OCI-LY7 (cell line): ENCODE results near the gene CIROP. TPM values are rescaled to one million over a fixed set of nuclear protein-coding genes. Genes with fewer than 3 reads are reported as not detected.

Experiments used
- BruUV-seq: library from RNA; stranded (reverse); fragments of 400-500 nt; replicated peaks from 2 replicates; lab custom pipeline; 2021; lab: Mats Ljungman, UMichigan
- CTCF ChIA-PET: fragments of 300-600 bp; sonication (Branson Sonifier 250); formaldehyde crosslinking; loops from one replicate; lab custom pipeline; 2022; ENCODE audit warnings: antibody characterized with exemption; ENCODE audit not compliant: unreplicated experiment; lab: Charles Lee
- POLR2A ChIA-PET: fragments of 300-600 bp; sonication (Branson Sonifier 250); formaldehyde crosslinking; loops from one replicate; lab custom pipeline; 2022; ENCODE audit warnings: antibody characterized with exemption; lab: Charles Lee
- DNase-seq: peaks from one replicate; pipeline ENCODE4 v3.0.0-alpha.2; 2015; ENCODE audit warnings: low spot score
- H2AFZ ChIP-seq: fragments of 200-600 bp; sonication (generic), shearing (Covaris generic); 2 replicates; pipeline ENCODE4 v1.6.1; 2014; ENCODE audit warnings: mild to moderate bottlenecking, antibody characterized with exemption, low read length, moderate library complexity
- H3K27ac ChIP-seq: fragments of 200-600 bp; sonication (generic); 2 replicates; pipeline ENCODE4 v1.5.1; 2014; ENCODE audit warnings: mixed run types, low read depth, mild to moderate bottlenecking, moderate library complexity, low read length, inconsistent platforms; ENCODE audit not compliant: poor library complexity, severe bottlenecking
- H3K36me3 ChIP-seq: fragments of 200-600 bp; sonication (generic); 2 replicates; pipeline ENCODE4 v1.6.1; 2014; ENCODE audit warnings: mild to moderate bottlenecking, antibody characterized with exemption, low read length, moderate library complexity, mixed read lengths; ENCODE audit not compliant: insufficient read depth
- H3K4me1 ChIP-seq: fragments of 200-600 bp; sonication (generic); 2 replicates; pipeline ENCODE4 v1.5.1; 2014; ENCODE audit warnings: mild to moderate bottlenecking, low read length; ENCODE audit not compliant: insufficient read depth, poor library complexity, severe bottlenecking
- H3K4me2 ChIP-seq: fragments of 200-600 bp; sonication (generic); 2 replicates; pipeline ENCODE4 v1.6.1; 2014; ENCODE audit warnings: mild to moderate bottlenecking, low read length
- H3K4me3 ChIP-seq: fragments of 200-600 bp; sonication (generic); 2 replicates; pipeline ENCODE4 v1.5.1; 2014; ENCODE audit warnings: mild to moderate bottlenecking, low read depth, low read length; ENCODE audit not compliant: poor library complexity, severe bottlenecking
- H3K79me2 ChIP-seq: fragments of 200-600 bp; sonication (generic); 2 replicates; pipeline ENCODE4 v1.6.1; 2016; ENCODE audit warnings: low read depth, mild to moderate bottlenecking, low read length, moderate library complexity, mixed read lengths; ENCODE audit not compliant: insufficient read depth
- H3K9me2 ChIP-seq: fragments of 200-600 bp; sonication (generic); 2 replicates; pipeline ENCODE4 v1.6.1; 2016; ENCODE audit warnings: mild to moderate bottlenecking, low read length, mixed read lengths; ENCODE audit not compliant: insufficient read depth
- H3K9me3 ChIP-seq: fragments of 200-600 bp; sonication (generic); 2 replicates; pipeline ENCODE4 v1.6.1; 2014; ENCODE audit warnings: mild to moderate bottlenecking, mixed run types, low read length, mixed read lengths
- H4K20me1 ChIP-seq: fragments of 200-600 bp; sonication (generic); 2 replicates; pipeline ENCODE4 v1.6.1; 2014; ENCODE audit warnings: mild to moderate bottlenecking, antibody characterized with exemption, low read length, moderate library complexity, mixed read lengths; ENCODE audit not compliant: insufficient read depth
- CTCF ChIP-seq: fragments of 200-600 bp; sonication (generic); conservative IDR thresholded peaks from 2 replicates; pipeline ENCODE4 v1.5.1; 2014; ENCODE audit warnings: mild to moderate bottlenecking, antibody characterized with exemption, low read length, moderate library complexity, mixed read lengths
- EZH2phosphoT487 ChIP-seq: fragments of 200-600 bp; sonication (generic); IDR thresholded peaks from 2 replicates; pipeline ENCODE4 v1.6.1; 2018; ENCODE audit warnings: low read depth, borderline replicate concordance, mild to moderate bottlenecking, mixed run types, antibody characterized with exemption, low read length, moderate library complexity, mixed read lengths
- intact Hi-C: fragments of 100-400 bp; cut with micrococcal nuclease; formaldehyde crosslinking; loops from one replicate; pipeline ENCODE4 v1.10.0; 2022; ENCODE audit not compliant: unreplicated experiment
- total RNA-seq, 2 experiments: library from RNA; depleted of rRNA in 1 of 2; stranded (reverse); fragments of >200 nt in 1 of 2; shearing (Covaris generic) in 1 of 2; gene quantifications; 2 replicates each; pipeline ENCODE4 v1.2.3, GENCODE V29; 2014 to 2022

The CIROP gene
- total RNA-seq, 2 experiments from 2014 or later = not detected

- Histone ChIP-seq H2AFZ (no peak overlapping the region), H3K9me2 (no peaks in the 10 kb centered on the region), H3K9me3 (no peaks in the 10 kb centered on the region), H3K36me3 (no peaks in the 10 kb centered on the region), H3K4me1 (no peaks in the 10 kb centered on the region), H3K4me2 (no peak overlapping the region), H4K20me1 (no peaks in the 10 kb centered on the region), H3K79me2 (no peaks in the 10 kb centered on the region), H3K4me3 (no peak overlapping the region), H3K27ac (no peak overlapping the region)
- CTCF ChIA-PET = no interaction called here
- no peak for DNase-seq
- POLR2A ChIA-PET = no interaction called here
- intact Hi-C loops = no loop called here
- BruUV-seq = no TSS peak
- TF ChIP-seq EZH2phosphoT487 = no peak
- no peak for TF ChIP-seq CTCF
These were observed 37.1 kb upstream of the CIROP start for GRCh38 chr14:23141706-23142444.

- H3K36me3 ChIP-seq = no peaks in the 10 kb centered on the region
- DNase-seq = no peak
- BruUV-seq = no TSS peak
- no peak overlapping the region for H3K4me2 ChIP-seq
- no peak overlapping the region for H3K4me3 ChIP-seq
- H3K9me3 ChIP-seq = no peaks in the 10 kb centered on the region
- no peak overlapping the region for H3K27ac ChIP-seq
- no peaks in the 10 kb centered on the region for H4K20me1 ChIP-seq
- intact Hi-C loops = no loop called here
- no peak for TF ChIP-seq CTCF
- no peak for TF ChIP-seq EZH2phosphoT487
- no peak overlapping the region for H2AFZ ChIP-seq
- ChIA-PET CTCF (no interaction called here), POLR2A (no interaction called here)
- H3K79me2 ChIP-seq = no peaks in the 10 kb centered on the region
- H3K4me1 ChIP-seq = no peaks in the 10 kb centered on the region
- H3K9me2 ChIP-seq = no peaks in the 10 kb centered on the region
These were observed 35.6 kb upstream of the CIROP start for GRCh38 chr14:23140371-23140770.

- TF ChIP-seq CTCF (no peak), EZH2phosphoT487 (no peak)
- Histone ChIP-seq H3K9me3 (no peaks in the 10 kb centered on the region), H2AFZ (no peak overlapping the region), H3K27ac (no peak overlapping the region), H3K9me2 (no peaks in the 10 kb centered on the region), H3K4me2 (no peak overlapping the region), H3K79me2 (no peaks in the 10 kb centered on the region), H4K20me1 (no peaks in the 10 kb centered on the region), H3K4me3 (no peak overlapping the region), H3K36me3 (no peaks in the 10 kb centered on the region), H3K4me1 (no peaks in the 10 kb centered on the region)
- ChIA-PET CTCF (no interaction called here), POLR2A (no interaction called here)
- no TSS peak for BruUV-seq
- intact Hi-C loops = no loop called here
- DNase-seq = no peak
These were observed 35.1 kb upstream of the CIROP start for GRCh38 chr14:23139874-23140273.
